DND-41 (cell line): ENCODE results near the gene PILRA.

Experiments
- EZH2 ChIP-seq: IDR thresholded peaks from 3 replicates; pipeline ENCODE4 v1.6.1; 2012; ENCODE audit warnings: borderline replicate concordance, low read depth, mild to moderate bottlenecking, moderate library complexity, low read length, inconsistent platforms; ENCODE audit not compliant: severe bottlenecking
- TF ChIP-seq, protein P1 (sequence below): IDR thresholded peaks from 2 replicates; pipeline ENCODE4 v1.5.1; 2012; ENCODE audit warnings: borderline replicate concordance, low read length, moderate library complexity, mild to moderate bottlenecking; ENCODE audit not compliant: poor library complexity, severe bottlenecking; ENCODE audit errors: extremely low read depth

DNA sequence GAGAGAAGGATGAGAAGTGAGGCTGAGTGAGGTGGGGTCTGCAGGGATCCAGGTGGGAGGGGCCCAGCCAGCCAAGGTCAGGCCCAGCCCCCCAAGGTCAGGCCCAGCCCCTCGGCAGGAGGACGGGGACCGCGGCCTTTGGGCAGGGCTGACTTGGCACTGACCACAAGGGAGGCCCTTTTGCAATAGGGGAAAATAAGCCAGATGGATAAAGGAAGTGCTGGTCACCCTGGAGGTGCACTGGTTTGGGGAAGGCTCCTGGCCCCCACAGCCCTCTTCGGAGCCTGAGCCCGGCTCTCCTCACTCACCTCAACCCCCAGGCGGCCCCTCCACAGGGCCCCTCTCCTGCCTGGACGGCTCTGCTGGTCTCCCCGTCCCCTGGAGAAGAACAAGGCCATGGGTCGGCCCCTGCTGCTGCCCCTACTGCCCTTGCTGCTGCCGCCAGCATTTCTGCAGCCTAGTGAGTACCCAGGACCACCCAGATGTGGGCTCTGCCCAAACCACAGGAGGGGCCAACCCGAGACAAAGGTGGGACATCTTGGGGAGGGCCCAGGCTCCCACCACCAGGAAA is at the start of gene PILRA:
- TF ChIP-seq, protein P1, sequence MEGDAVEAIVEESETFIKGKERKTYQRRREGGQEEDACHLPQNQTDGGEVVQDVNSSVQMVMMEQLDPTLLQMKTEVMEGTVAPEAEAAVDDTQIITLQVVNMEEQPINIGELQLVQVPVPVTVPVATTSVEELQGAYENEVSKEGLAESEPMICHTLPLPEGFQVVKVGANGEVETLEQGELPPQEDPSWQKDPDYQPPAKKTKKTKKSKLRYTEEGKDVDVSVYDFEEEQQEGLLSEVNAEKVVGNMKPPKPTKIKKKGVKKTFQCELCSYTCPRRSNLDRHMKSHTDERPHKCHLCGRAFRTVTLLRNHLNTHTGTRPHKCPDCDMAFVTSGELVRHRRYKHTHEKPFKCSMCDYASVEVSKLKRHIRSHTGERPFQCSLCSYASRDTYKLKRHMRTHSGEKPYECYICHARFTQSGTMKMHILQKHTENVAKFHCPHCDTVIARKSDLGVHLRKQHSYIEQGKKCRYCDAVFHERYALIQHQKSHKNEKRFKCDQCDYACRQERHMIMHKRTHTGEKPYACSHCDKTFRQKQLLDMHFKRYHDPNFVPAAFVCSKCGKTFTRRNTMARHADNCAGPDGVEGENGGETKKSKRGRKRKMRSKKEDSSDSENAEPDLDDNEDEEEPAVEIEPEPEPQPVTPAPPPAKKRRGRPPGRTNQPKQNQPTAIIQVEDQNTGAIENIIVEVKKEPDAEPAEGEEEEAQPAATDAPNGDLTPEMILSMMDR, result no peak
- no peak for TF ChIP-seq EZH2
